IPS-NIHi7 (cell line): ENCODE data around the gene DNTTIP2.
"Not testable (repeated sequence)": the region's sequence is repeated elsewhere in the genome, so short reads cannot be mapped to it uniquely, and the experiment has no call there.

ENCODE experiments used
- DNase-seq: peaks from one replicate; pipeline ENCODE4 v3.0.0; 2012; ENCODE audit warnings: mixed read lengths; ENCODE audit errors: extremely low spot score

The DNTTIP2 gene

GRCh38 chr1:93878889-93879586 is at the start of gene DNTTIP2:
TSS of gene DNTTIP2 (minus strand) at chr1:93879206. CDS start at chr1:93879148, 58 bp downstream.
- peak; percentile 97 for DNase-seq

GRCh38 chr1:93925206-93925605 is 46.2 kb upstream of the DNTTIP2 start:
- no peak for DNase-seq

GRCh38 chr1:93919780-93920179 is 40.8 kb upstream of the DNTTIP2 start:
- peak; percentile 35 for DNase-seq

- no peak for DNase-seq
These were observed 38.3 kb upstream of the DNTTIP2 start for GRCh38 chr1:93917302-93917701.

- DNase-seq = not testable (repeated sequence)
These were observed 31.9 kb upstream of the DNTTIP2 start for GRCh38 chr1:93910880-93911279.

- no peak for DNase-seq
These were observed 31.3 kb upstream of the DNTTIP2 start for GRCh38 chr1:93910305-93910704.

- DNase-seq = peak; percentile 95
These were observed 30.4 kb upstream of the DNTTIP2 start, which contains the start of gene GCLM for GRCh38 chr1:93909146-93910050. TSS of gene GCLM (minus strand) at chr1:93909430. CDS start at chr1:93909163, 267 bp downstream.

- DNase-seq = peak; percentile 38
These were observed 29.6 kb upstream of the DNTTIP2 start for GRCh38 chr1:93908394-93909145.

GRCh38 chr1:93907718-93908117 is 28.7 kb upstream of the DNTTIP2 start:
- no peak for DNase-seq

- no peak for DNase-seq
These were observed 27.5 kb upstream of the DNTTIP2 start for GRCh38 chr1:93906480-93906879.

- DNase-seq = no peak
These were observed 26.7 kb upstream of the DNTTIP2 start for GRCh38 chr1:93905734-93906133.

- no peak for DNase-seq
These were observed 26.0 kb upstream of the DNTTIP2 start for GRCh38 chr1:93905051-93905450.

GRCh38 chr1:93904228-93904627 is 25.2 kb upstream of the DNTTIP2 start:
- no peak for DNase-seq

- no peak for DNase-seq
These were observed 21.9 kb upstream of the DNTTIP2 start for GRCh38 chr1:93900723-93901504.

GRCh38 chr1:93899543-93900207 is 20.7 kb upstream of the DNTTIP2 start:
- DNase-seq = no peak

- DNase-seq = no peak
These were observed 9.9 kb upstream of the DNTTIP2 start for GRCh38 chr1:93888900-93889299.

- no peak for DNase-seq
These were observed 3.3 kb upstream of the DNTTIP2 start for GRCh38 chr1:93882269-93882668.

GRCh38 chr1:93880731-93881130 is 1.7 kb upstream of the DNTTIP2 start:
- no peak for DNase-seq

- DNase-seq = peak; percentile 19
These were observed 511 bp downstream of the DNTTIP2 start for GRCh38 chr1:93878501-93878888.

GRCh38 chr1:93877529-93877928 is 1.5 kb downstream of the DNTTIP2 start:
- no peak for DNase-seq

GRCh38 chr1:93876244-93876643 is 2.8 kb downstream of the DNTTIP2 start:
- DNase-seq = no peak
